Measurements from ENCODE around the gene CLEC9A. TPM values are rescaled to one million over a fixed set of nuclear protein-coding genes. Genes with fewer than 3 reads are reported as not detected.
A peak's percentile ranks its signal among the peaks of the same experiment; 100 is the strongest.

Gene CLEC9A
- total and polyA plus RNA-seq, 9 donors, result 0.04 to 1.00 (median 0.46) TPM; not detected in 4

GRCh38 chr12:10088031-10088430, 57.5 kb downstream of the CLEC9A start:
- H3K4me1 ChIP-seq (ENCODE audit: insufficient read depth), result no peaks in the 10 kb centered on the region
- no peak for TF ChIP-seq POLR2A (IDR thresholded peaks at IDR 0.05)
- no peak overlapping the region for H3K27ac ChIP-seq
- no peaks in the 10 kb centered on the region for H3K27me3 ChIP-seq
- no peaks in the 10 kb centered on the region for H3K9me3 ChIP-seq
- H3K4me3 ChIP-seq, result no peak overlapping the region
- H3K36me3 ChIP-seq, result no peaks in the 10 kb centered on the region
- DNase-seq, result no peak
- intact Hi-C loops (cut with DNase I), result no loop called here

DNA sequence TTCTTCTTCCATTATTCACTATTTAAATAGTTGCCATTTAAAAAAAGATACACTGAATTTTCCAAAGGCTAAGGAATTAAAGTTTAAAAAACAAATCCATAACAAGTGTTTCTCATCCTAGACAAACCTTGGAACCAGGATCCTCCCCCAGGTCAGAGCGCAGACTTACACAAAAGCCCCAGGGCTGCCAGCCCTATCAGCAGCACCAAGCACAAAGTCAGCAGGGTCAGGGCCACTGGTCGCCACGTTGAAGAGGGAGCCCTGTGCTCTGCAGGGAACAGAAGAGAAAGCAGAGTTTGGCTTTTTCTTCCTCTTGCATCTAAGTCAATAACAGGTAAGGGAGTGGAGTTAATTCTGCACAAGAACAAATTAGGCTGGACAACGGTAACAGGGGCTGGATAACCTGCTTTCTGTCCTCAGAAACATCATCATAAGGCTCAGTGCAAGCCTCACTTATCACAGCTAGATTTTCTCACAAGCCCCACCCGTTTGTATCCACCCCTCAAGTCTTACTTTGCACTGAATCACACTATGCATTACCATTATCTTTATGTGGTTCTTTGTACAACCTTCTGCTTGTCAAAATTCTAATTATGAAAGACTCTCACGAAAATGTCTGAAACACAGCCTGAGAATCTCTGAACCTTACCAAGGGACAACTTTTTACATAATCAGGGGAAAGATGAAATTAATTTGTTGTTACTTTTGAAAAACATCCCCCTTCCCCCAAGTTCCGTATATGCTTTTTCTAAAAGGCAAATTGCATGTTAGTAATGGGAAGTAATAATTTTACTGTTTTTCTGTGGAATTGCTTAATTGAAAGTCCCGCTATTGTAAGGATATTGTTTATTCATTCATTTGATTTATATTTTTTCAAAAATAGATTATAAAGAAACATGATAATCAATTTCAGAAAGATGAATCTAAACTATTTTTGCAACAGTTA, 58.7 kb downstream of the CLEC9A start:
- intact Hi-C loops (cut with DNase I), result no loop called here
- 18 to 27% (median 21%) methylated on average over 8 of the region's 8 CpGs for WGBS, 3 donors
- Histone ChIP-seq H3K4me1 (ENCODE audit: insufficient read depth) (no peaks in the 10 kb centered on the region), H3K27ac (no peak overlapping the region), H3K36me3 (no peaks in the 10 kb centered on the region), H3K4me3 (no peak overlapping the region), H3K27me3 (no peaks in the 10 kb centered on the region), H3K9me3 (no peaks in the 10 kb centered on the region)
- DNase-seq, result peak in 3 of 5 donors; percentile 24 to 67 (median 25)
- no peak for TF ChIP-seq CTCF (IDR thresholded peaks at IDR 0.05)
- no peak for TF ChIP-seq POLR2A (IDR thresholded peaks at IDR 0.05)
- TF ChIP-seq EP300 (IDR thresholded peaks at IDR 0.05), result no peak

- H3K27ac ChIP-seq, result no peak overlapping the region
- intact Hi-C loops (cut with DNase I), result no loop called here
- no peaks in the 10 kb centered on the region for H3K27me3 ChIP-seq
- DNase-seq, result no peak
- H3K36me3 ChIP-seq, result no peaks in the 10 kb centered on the region
- 77 to 85% (median 78%) methylated on average over 4 of the region's 4 CpGs for WGBS, 3 donors
- H3K4me3 ChIP-seq, result no peak overlapping the region
- H3K9me3 ChIP-seq, result no peaks in the 10 kb centered on the region
- peaks cover 1% of the 10 kb centered on the region for H3K4me1 ChIP-seq (ENCODE audit: insufficient read depth)
- TF ChIP-seq POLR2A (IDR thresholded peaks at IDR 0.05), result no peak
- no peak for TF ChIP-seq EP300 (IDR thresholded peaks at IDR 0.05)
- TF ChIP-seq CTCF (IDR thresholded peaks at IDR 0.05), result no peak
These were observed 64.3 kb downstream of the CLEC9A start for GRCh38 chr12:10094646-10095395.

GRCh38 chr12:10095971-10096370, 65.5 kb downstream of the CLEC9A start:
- Histone ChIP-seq H3K27me3 (no peaks in the 10 kb centered on the region), H3K4me1 (ENCODE audit: insufficient read depth) (peaks cover 1% of the 10 kb centered on the region), H3K4me3 (no peak overlapping the region), H3K36me3 (no peaks in the 10 kb centered on the region), H3K27ac (no peak overlapping the region), H3K9me3 (no peaks in the 10 kb centered on the region)
- DNase-seq, result no peak
- no peak for TF ChIP-seq POLR2A (IDR thresholded peaks at IDR 0.05)
- TF ChIP-seq CTCF (IDR thresholded peaks at IDR 0.05), result no peak
- no peak for TF ChIP-seq EP300 (IDR thresholded peaks at IDR 0.05)
- 87 to 92% (median 87%) methylated on average over 3 of the region's 3 CpGs for WGBS, 3 donors
- intact Hi-C loops (cut with DNase I), result no loop called here
